Fibroblast of the conjunctiva (primary cell): Measurements from ENCODE around the gene NEUROD2.

Experiments used
- DNase-seq: peaks from one replicate; pipeline ENCODE4 v3.0.0-alpha.2; 2010; ENCODE audit warnings: low read depth

NEUROD2 gene

DNA sequence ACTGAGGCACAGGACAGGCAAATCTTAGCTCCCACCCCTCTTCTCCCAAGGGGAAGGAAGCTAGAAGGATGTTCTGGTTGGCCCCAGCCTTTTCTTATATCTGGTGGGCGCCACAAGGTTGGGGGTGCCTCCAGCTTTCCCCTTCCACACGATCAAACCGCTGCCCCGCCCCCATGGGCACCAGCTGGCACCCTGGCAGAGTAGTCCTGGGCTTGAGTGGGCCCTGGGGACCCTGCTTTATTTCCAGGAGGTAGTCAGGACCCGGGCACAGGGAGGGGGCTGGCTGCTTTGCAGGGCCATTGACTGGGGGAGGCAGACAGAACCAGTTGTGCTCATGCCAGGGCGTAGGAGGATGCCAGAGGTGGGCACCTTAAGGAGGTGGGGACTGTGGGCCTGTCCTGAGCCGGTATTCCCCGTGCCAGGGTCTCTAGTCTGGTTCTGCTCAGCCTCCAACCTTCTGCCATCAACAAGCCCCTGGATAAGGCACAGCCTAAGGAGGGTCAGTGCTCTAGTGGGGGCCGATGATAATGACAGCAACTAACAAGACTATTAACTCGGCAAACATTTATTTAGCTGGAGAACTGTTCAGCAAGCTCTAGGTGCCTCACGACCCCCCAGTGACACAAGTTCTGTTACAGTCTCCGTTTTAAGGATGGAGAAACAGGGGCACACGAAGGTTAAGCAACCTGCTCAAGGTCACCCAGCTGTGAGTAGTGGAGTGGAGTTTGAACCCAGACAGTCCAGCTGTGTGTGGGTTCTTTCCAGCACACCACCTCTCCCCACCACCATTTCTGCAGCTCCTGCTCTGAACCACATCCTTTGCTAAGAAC is 11.5 kb upstream of the NEUROD2 start:
- no peak for DNase-seq

DNA sequence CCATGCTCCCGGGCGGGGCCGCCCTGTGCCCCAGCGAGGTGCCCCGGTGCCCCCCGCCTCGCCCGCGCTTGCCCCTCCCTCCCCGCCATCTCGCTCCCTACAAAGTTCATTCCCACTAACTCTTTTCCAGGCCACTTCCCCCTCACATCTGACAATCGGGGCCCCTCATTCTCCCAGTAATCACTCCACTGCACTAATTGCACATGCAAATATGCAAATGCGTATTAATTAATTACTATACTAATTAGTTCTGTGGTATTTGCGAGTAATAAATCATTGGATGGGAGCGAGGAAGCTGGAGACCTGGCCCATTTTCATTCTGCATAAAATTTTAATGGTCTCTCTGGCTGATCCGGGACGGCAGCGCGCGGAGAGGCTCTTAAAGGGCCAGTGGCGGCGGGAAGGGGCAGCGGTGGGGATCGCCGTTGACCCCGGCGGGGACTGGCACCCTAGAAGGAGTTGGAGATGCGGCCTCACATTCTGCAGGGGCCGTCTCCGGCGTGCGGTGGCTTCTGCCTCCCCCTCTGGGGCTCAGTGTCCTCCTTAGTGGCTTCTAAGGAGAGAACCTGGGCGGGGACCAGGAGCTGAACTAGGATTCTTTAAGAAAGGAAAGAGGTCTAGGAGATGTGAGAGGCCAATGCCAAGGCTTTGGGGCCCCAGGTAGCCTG is 10.7 kb upstream of the NEUROD2 start:
- DNase-seq, result no peak

DNA sequence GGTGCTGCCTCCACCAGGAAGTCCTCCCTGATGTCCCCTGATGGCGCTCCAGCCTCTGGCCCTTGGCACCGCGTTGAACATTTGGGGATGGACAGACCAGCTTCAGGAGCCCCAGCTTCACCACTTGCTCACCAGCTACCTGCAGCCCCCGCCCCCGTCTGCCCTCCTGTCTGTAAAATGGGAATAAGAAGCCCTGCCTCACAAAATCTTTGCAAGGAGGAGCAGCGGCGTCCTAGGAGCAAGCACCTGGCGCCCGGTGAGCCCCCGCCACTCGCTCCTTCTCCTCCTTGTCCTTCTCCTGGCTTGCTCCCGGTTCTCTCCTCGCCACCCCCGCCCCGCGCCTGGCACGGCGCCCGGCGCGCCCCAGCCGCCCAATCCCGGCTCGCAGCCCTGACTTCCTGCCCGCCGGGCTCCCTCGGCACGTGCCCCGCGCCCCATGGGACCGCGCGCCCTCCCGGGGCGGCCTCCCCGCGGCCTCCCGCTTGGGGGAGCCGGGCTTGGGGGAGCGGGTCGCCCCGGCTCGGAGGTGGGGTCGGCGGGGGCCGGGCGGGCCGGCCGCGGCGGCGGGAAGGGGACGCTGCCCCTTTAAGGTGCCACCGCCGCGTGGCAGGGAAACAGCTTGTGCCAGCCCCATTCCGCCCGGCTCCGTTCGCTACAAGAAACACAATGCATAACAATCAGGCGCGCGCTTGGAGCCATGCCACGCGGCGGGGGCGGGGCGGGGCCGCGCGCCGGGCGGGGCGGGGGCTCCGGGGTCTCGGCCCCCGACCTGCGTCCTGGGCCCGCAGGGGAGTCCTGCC is 9.9 kb upstream of the NEUROD2 start:
- no peak for DNase-seq

DNA sequence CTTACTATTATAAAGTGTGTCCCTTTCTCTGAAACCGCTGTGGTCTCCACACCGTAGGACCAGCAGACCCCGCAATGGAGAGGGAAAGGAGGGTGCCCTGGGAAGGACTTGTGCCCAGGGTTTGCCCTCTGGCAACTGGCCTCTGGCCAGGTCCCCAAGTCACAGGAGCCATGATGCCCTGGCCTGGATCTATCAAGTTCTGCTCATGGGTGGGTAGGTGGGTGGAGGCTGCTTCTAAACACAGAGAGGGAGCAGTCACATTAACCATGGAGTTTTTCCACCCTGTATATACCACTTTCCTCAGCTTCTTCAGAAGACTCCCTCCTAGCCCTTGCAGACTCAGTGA is 9.4 kb upstream of the NEUROD2 start:
- no peak for DNase-seq

DNA sequence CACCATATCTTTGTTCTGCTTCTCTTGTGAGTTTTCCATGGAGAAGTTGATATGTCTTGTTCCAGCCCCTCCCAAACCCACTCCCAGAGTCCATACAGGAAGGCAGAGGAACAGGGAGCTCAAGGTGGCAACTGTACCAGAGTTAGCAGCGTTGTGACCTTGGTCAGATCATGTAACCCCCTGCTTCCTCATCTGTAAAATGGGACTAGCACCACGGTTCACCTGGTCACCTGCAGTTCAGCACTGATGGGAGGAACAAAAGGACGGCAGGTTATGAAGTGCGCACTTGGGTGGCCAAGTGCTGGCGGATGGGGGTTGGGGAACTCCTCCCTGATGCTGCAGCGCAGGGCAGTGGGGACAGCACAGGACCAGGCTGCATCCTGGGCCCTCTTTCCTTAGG is 7.7 kb upstream of the NEUROD2 start:
- DNase-seq, result no peak

DNA sequence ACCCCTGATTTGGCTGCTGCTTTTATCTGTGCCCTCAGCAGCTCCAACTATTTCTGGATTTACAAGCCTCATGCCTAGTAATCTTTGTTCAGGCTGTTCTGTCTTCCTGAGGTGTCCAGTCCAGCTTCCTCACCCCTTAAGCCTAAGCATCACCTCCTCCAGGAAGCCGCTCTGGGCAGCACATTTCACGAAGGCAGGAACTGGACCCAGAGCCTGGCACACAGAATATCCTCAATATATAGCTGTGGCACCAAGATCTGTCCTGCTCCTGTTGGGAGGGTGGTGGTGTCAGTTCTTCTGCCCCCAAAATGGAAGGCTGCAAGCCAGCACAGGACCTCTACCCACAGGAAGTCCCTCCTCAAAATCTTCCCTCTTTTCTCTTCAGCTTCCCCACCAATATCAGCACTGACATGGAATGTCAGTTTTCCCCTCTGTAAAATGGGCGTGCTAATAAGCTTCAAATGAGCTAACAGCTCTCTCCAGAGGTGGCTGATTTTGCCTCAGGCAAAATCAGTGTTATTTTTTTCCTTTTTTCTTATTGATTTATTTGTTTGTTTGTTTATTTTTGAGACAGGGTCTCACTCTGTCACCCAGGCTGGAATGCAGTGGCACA is 6.9 kb upstream of the NEUROD2 start:
- no peak for DNase-seq

DNA sequence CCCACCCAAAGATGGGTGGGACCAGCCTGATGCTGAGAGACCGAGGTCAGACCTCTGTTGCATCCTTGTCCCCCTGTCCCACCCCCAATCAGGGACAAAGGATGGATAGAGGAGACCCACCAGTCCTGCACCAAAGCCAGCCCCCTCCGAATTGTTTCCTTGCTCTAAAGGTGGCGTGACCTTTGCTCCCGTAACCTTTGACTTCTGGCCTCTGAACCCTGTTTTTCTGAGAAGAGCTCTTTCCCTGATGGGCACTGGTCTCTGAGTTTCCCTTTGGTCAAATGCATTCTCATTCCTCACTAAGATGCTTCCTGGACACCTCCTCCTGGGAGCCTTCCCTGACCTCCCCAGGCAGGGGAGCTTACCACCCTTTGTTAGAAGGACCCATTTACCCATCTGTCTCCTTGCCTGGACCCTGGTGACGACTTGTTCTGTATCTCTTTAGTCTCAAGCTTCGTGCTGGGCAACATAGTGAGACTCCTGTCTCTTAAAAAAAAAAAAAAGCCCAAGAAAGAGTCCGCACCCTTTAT is 5.3 kb upstream of the NEUROD2 start:
- DNase-seq, result no peak

DNA sequence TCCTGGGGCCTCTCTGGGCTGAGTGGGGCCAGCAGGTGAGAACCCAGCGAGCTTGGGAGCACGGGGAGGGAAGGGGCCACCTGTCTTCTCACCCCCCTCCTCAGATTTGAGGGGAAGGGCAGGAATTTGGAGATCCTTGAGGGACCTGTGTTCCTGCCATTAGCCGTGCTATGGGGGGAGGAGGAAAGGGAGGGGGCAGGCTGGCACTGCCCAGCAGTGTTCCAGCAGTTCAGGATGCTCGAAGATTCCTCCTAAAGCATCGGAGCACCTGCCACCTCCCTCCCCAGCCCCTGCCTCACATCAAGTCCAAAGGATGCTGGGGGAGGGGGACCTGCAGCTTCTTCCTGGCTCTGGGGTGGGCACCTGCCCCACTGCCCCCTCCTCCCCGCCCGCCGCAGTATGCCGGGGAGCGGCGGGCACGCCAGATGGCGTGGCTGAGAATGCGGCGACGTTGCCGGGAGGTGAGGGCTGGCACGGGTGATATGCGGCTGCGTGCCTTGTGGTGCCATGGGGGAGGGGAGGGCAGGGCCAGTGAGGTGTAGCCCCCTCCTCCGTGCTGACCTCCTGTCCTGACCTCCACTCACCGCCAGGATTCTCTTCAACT is 4.7 kb upstream of the NEUROD2 start:
- DNase-seq, result no peak

DNA sequence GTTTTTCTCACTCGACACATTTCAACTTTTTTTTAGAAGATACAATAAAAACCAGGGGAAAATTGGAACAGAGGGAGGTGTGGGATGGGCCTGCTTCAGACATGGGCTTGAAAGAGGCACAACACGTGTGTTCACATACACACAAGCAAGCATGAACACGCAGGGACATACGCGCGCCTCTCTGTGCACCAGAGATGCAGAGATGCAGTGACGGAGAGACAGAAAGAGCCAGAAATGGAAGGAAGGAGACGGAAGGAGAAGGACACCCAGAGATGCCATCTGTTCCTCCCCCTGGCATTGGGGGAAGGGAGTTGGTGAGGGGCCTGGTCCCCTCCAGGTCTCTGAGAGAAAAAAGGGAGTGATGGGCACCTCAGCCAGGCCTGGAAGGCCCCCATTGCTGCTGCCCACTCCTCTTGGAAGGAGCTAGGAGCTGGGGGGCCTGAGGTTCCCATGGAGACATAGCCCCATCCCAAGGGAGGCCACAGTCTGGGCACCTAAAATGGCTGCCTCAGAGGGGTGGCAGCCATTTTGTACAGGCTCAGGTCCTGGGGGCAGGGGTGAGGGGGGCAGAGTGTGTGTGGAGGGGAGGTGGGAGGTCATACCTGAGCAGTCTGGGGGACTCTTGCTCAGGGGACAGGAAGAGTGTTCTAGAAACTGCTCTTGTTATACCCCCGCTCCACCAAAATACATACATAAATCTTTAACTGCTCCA is 3.8 kb upstream of the NEUROD2 start:
- DNase-seq, result no peak

DNA sequence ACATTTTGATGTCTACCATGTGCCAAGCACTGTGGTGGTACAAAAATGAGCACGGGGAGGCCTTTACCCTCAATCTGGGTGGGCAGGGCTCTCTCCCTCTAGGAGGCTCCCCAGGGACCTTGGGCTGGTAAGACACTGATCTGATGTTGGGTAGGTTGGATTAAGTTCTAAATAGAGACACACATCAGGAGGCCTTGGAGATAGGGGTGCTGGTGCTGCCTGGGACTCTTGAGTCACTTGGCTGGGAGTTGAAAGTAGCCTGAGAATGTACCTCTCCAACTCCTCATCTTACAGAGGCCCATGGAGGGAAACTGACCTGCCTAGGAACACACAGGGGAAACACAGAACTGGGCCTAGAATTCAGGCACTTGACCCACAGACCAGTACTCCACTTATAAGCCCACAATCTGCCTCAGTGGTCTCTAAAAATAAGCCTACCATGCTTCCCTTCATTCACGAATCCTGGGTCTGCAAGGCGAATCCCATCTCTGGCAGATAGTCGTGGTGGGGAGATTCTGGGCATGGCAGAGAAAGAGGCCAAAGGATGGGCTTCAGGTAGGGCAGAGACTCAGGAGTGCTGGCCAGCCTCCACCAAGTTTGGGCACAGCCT is 1.8 kb upstream of the NEUROD2 start:
- DNase-seq, result no peak

DNA sequence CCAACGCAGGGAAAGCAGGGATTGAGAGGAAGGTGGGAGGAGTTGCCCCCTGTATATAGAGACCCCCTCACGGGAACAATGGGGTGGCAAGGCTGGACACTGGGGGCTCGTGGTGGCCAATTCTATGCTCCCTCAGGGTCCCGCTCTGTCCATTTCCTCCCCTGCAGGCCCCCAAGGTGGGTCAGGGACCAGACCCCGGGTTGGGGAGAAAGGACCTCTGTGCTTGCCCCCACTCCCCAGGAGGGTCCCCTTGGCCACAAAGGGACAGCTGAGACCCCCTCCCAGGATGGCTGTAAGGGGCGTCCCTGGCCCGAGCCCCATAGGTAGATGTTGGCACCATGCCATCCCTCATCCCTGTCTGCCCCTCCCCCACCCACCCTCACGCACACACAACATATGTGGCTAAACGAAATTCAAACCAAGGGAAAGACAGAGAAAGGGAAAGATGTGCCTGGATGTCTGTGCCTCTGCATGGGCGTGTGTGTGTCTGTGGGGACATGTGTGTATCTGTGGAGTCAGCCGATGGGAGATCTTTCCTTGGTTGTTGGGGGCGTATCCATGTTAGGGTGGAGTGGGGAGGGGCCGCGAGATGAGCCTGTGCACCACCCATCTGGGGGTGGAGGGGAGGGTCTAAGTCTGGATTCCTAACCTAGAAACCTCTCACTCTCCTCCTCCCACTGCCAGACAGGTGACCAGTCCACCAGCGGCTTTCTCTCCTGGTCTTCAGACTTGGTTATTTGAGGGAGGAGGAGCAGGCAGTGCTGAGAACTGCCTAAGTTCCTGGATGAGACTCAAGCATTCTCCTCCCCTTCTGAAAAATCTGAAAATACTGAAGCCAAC is 642 bp upstream of the NEUROD2 start:
- DNase-seq, result no peak

DNA sequence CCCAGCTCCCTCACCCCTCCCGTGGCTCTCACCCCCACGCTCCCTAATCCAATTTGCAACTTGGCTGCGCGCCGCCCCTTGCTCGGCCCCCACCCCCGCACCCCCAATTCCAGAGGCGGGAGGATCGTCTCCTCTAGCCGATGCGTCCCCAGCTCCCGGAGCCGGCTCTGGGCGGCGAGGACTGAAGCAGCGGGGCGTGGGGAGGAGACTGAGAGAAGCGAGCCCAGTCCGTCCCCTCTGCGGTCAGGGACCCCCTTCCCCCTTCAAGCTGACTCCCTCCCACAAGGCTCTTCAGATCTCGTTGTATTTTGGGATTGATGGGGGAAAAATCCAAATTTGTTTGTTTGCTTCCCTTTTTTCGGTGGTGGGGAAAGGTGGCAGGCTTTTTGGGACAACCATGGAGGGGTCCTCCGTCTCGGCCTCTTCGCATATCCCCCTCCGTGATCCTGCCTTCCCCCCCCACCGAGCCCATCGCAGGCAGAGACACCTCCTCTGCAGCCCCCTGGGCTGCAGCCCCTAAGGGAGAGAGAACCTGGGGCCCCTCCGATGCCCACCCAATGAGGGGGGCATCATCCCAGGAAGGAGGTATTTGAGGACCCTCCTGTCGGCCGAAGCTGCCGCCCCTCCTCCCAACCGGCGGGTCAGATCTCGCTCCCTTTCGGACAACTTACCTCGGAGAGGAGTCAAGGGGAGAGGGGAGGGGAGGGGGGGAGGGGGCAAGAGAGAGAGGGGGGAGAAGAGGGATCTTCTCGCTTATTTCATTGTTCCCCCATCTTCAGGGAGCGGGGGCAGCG is 466 bp downstream of the NEUROD2 start:
- DNase-seq, result no peak

DNA sequence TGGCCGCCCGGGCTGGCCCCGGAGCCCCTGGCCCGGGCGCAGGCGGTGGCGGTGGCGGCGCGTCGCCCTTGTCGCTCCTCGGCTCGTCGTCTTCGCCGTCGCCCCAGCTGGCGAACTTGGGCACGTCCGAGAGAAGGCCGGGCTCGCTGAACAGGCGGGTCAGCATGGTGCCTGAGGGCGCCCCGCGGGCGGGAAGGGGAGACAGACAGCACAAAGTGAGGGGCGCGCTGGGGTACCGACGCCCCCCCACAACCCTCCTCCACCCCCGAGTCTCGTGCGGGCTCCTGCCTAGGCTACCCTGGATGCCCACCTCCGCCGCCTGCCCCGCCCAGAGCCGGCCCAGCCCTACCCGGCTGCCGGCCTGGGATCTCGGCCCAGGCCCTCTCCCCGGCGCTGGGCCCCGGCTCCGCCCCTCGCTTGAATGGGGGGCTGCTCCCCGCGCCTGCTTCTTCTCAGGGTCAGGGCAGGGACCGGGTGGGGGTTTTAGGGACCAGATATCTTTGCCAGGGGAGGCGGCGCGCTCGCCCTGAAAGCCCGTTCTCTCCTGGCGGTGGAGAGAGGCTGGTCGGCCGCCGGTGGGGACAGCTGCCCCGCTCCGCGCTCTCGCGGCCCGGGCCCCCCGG is 1.2 kb downstream of the NEUROD2 start:
- no peak for DNase-seq

DNA sequence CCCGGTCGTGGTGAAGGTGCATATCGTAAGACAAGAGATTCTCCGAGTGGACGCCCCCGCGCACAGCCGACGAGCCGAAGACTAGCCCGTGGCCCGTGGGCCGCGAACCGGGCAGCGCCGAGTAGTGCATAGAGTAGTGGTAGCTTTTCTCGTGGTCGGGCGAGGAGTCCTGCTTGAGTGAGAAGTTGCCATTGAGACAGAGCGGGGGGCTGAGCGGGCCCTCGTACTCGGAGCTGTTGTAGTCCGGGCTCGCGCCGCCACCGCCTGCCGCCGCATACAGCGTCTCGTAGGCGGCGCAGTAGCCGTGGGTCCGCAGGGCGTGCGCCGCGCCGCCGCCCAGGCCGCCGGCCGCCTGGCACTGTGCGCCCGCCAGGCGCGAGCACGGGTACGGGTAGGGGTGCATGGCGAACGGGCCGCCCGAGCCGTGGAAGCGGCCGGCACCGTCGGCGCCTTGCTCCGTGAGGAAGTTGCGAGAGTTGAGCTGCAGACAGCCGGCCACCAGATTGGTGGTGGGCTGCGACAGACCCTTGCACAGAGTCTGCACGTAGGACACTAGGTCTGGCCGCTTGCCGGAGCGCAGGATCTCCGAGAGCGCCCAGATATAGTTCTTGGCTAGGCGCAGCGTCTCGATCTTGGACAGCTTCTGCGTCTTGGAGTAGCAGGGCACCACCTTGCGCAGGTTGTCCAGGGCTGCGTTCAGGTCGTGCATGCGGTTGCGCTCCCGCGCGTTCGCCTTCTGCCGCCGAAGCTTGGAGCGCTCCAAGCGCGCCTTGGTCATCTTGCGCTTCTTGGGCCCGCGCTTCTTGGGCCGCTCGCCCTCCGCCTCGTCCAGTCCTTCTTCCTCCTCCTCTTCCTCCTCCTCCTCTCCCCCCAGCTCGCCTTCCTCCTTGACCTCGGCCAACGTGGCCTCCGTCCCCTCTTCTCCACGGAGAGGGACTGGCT is 2.0 kb downstream of the NEUROD2 start:
- no peak for DNase-seq

DNA sequence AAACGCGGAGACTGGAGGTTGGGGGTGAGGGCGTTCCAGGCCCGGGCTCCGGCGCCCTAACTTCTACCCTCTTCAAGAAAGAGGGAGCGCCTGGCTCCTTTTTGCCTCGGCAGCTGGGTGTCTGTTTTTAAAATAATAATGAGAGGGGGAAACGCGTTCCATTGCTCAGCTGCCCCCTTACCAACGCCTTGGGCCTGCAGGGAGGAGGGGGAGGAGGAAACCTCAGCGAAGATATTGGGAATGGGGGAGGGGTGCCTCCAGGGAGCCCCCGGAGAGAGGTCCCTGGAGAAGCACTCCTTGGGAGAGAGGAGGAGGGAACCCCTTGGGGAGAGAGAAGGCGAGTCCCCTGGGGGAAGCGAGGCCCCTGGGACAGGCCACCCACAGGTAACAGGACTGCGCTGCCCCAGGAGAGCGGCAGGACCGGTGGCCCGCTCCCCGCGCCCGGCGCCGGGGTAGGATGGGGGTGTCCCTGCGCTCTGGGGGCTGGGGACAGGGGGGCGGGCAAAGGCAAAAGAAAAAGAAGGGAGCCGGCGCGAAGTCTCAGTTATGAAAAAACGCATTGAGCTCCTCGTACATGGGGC is 2.7 kb downstream of the NEUROD2 start:
- DNase-seq, result no peak

DNA sequence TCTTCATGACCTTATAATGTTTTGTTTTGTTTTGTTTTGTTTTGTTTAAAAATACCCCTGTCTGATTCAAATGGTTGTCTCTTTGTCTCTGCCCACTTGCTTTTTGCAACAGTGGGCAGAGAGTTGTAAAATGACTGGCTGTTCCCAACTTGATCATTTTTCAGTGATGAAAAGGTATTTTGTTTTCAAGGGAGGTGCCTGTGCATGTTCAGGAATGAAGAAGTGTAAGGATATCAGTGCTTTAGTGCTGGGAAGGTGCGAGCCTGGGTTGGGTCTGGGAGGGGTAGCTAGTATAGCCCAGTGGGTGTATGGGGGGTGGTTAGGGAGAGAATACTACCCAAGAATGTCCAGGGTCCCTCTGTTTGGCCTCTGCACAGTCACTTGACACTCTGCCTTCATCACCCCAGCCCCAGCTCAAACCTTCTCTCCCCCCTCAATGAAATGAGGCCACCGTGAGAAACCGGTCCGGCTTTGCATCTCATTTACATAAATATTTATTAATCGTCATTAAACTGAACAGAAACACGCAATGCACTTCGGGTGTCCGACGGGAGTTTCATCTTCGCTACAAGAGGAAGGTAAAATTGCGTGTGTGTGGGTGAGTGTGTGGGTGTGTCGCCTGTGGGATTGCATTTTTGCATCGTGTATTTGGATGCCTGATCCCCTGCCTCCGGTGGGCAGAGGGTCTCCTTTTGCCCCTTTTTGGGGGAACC is 4.3 kb downstream of the NEUROD2 start:
- no peak for DNase-seq
